GM18498 (cell line): ENCODE results near the gene SMIM10.
"Not testable (repeated sequence)": the region's sequence is repeated elsewhere in the genome, so short reads cannot be mapped to it uniquely, and the experiment has no call there.

Experiments
- ATAC-seq: cut with Tn5 transposase; IDR thresholded peaks from one replicate; pipeline ENCODE4 v1.9.1; 2021; ENCODE audit warnings: mild to moderate bottlenecking, moderate library complexity; ENCODE audit not compliant: unreplicated experiment

The SMIM10 gene

DNA sequence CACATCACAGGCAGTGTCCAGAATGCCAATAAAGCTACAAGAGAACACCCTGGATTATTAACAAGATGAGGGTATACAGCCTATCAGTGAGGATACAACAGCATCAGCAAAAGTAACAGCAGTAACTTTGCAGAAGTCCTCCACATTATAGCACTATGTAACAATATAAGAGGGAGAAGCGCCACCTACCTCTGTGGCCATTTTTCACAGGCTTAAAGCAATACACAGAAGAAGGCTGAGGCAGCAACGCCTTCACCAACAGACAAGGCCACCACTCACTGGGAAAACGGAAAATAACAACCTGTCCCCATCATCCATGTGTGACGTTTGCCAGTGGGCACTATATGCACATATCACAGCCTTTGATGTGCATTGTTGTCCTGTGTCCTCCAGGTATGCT is 19.0 kb downstream of the SMIM10 start:
- ATAC-seq, result no peak

DNA sequence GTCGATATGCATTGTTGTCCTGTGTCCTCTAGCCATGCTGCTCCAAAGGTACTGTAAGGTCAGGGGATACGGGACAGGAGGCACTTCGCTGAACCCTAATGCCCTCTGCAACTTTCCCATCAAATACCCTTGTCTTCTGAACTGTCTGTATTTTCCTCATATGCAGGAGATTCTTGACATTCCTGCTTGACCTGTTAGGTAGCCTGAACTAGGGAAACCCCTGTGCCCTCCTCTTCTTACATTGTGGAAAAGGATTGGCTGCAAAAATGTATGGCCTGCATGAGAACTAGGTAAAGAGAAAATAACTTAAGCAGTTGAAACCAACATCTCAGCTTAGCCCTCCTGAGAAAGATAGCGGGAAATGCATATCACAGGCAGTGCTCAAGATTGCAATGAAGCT is 20.1 kb downstream of the SMIM10 start:
- ATAC-seq, result no peak

DNA sequence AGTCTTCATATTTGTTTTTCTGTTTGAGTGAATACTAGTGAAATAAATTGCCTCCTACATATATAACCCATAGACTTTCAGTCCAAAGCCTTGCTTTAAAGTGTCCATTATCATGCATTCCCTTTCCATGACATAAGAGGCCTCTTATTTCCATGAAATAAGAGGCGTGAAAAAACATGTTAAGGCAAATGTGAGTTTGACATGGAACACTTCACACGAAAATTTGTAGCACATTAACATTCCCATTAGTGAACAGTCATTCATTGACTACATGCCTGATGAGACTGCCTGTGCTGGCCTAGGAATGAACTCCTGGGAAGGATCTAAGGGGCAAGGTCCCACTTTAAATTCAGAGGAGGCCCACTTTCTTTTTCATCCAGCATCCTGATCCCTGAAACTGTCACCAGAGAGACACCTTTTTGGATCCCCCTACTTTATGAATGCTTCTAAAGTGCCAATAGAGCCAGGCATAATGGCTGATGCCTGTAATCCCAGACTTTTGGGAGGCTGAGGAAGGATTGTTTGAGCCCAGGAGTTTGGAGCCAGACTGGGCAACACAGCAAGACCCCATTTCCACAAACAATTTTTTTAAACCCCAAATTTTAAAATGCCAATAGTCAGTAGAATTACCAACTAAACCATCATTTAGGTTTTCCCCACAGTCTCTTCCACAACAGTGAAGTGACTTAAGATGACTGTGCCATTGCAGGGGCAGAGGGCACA is 24.9 kb downstream of the SMIM10 start:
- ATAC-seq, result no peak

DNA sequence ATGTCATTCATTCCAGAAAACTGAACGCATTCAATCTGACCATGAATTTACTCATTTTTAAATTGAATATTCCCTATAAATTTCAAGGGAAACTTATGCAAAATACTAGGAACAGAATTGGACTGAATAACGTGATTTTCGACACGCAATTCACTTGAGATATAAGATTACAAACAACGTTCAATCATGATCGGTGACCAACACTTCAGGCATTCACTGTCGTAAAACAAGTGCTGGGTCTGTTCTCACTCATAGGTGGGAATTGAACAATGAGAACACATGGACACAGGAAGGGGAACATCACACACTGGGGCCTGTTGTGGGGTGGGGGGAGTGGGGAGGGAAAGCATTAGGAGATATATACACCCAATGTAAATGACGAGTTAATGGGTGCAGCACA is 29.1 kb downstream of the SMIM10 start:
- not testable (repeated sequence) for ATAC-seq

DNA sequence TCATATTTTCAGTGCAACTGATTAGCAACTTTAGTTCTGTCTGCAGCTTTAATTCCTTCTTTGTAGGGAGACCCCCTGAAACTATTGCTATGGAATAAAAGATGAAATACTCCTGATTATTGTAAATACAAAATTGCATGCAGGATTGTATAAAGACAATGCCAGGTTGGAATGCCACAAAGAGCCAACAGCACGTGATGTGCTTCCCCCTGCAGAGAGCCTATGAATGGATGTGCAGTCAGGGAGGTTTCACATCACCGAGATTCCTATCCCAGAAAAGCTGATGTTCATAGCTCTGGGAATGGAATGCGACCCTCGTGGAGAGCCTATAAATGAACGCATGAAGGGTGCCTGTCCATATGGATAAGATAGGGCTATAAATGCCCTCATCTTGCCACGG is 33.0 kb downstream of the SMIM10 start:
- ATAC-seq, result not testable (repeated sequence)

DNA sequence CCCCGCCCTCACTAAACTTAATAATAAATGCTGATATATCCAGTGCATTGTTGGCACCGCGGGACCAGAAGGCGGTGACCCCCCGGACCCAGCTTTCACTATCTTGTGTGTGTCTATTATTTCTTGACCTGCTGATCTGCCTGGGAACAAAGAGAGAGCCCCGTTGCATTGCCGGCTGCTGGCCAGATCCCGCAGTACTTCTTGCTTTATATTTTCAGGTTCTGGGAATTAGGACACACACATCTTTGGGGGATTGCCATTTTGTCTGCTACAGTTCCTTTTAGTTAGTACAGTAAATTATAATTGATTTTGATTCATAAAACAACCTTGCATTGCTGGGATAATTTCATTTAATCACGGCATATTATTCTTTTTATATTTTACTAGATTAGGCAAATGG is 33.7 kb downstream of the SMIM10 start:
- ATAC-seq, result no peak

DNA sequence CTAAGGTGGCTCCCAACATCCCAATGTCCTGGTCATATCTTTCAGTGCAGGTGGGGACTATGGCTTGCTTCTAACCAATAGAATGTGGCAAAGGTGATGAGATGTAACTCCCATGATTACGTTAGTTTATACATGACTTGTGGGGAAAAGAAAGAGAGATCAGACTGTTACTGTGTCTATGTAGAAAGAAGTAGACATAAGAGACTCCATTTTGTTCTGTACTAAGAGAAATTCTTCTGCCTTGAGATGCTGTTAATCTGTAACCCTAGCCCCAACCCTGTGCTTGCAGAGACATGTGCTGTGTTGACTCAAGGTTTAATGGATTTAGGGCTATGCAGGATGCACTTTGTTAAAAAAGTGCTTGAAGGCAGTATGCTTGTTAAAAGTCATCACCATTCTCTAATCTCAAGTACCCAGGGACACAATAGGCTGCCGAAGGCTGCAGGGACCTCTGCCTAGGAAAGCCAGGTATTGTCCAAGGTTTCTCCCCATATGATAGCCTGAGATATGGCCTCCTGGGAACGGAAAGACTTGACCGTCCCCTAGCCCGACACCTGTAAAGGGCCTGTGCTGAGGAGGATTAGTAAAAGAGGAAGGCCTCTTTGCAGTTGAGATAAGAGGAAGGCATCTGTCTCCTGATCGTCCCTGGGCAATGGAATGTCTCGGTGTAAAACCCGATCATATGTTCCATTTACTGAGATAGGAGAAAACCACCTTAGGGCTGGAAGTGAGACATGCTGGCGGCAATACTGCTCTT is 39.6 kb downstream of the SMIM10 start:
- ATAC-seq, result not testable (repeated sequence)

DNA sequence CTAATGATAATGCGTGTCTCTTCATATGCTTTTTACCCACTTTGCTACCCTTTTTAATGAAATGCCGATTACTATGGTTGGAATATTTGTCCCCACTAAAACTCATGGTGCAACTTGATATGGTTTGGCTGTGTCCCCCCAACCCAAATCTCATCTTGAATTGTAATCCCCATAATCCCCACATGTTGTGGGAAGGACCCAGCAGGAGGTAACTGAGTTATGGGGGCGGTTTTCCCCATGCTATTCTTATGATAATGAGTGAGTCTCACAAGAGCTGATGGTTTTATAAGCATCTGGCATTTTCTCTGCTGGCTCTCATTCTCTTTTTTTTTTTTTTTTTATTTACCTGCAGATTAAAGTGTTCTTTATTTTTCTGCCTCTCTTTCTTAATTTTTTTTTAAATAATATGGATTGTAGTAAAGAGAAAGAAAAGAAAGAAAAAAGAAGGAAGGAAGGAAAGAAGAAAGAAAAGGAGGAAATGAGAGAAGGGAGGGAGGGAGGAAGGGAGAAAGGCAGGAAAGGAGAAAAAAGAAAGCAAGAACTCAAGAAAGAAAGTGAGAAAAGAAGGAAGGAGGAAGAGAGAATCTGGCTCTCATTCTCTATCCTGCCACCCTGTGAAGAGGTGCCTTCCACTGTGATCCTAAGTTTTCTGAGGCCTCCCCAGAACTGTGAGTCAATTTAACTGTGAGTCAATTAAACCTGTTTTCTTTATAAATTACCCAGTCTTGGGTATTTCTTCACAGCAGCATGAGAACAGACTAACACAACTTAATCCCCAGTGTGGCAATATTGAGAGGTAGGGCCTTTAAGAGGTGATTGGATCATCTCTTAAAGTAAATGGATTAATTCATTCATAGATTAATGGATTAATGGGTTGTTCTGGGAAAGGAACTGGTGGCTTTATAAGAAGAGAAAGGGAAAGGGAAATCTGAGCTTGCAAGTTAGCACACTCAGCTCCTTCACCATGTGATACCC is 50.6 kb downstream of the SMIM10 start:
- ATAC-seq, result not testable (repeated sequence)
